ENCODE results near the gene CTNNBIP1.

CTNNBIP1 gene

GRCh38 chr1:9908871-9909233 lies 1.2 kb downstream of the CTNNBIP1 start:
- Histone ChIP-seq H3K4me2 (ENCODE audit: low read length, poor library complexity, severe bottlenecking) (peak overlapping the region; percentile 64), H2BK120ac (ENCODE audit: low read depth, low read length) (no peak overlapping the region), H3K23ac (ENCODE audit: low read length in 2 of 2) (no peak overlapping the region), H3K79me1 (replicated peaks; ENCODE audit: low read length, poor library complexity, severe bottlenecking) (peaks cover 5% of the 10 kb centered on the region), H4K8ac (ENCODE audit: low read length) (no peak overlapping the region), H3K14ac (ENCODE audit: low read length in 2 of 2) (no peak overlapping the region), H2BK12ac (ENCODE audit: low read length in 2 of 2) (no peak overlapping the region), H3K18ac (ENCODE audit: low read depth in 1 of 2, low read length in 2 of 2) (no peak overlapping the region), H3K4me3 (ENCODE audit: insufficient read depth in 1 of 2, low read depth in 1 of 2, low read length in 2 of 2) (peak overlapping the region in 1 of 2 experiments; percentile 92), H4K91ac (ENCODE audit: low read length) (no peak overlapping the region), H3K9ac (ENCODE audit: low read length) (peak overlapping the region; percentile 89), H2AK5ac (ENCODE audit: low read length, severe bottlenecking) (no peak overlapping the region), H3K27ac (ENCODE audit: low read length, poor library complexity, severe bottlenecking) (no peak overlapping the region), H2AFZ (ENCODE audit: low read depth, low read length) (no peak overlapping the region), H3K9me3 (ENCODE audit: control insufficient read depth, low read length) (no peaks in the 10 kb centered on the region), H2BK15ac (ENCODE audit: low read depth, poor library complexity, severe bottlenecking) (no peak overlapping the region), H3K27me3 (ENCODE audit: control insufficient read depth in 1 of 2, insufficient read depth in 1 of 2, low read length in 2 of 2) (no peaks in the 10 kb centered on the region), H3K36me3 (ENCODE audit: control insufficient read depth in 1 of 2, insufficient read depth in 2 of 2, low read depth in 1 of 2, low read length in 2 of 2) (no peaks in the 10 kb centered on the region), H2BK5ac (ENCODE audit: low read depth, low read length, poor library complexity, severe bottlenecking) (no peak overlapping the region), H3K4me1 (ENCODE audit: control insufficient read depth, insufficient read depth, low read depth, low read length) (peaks cover 13% of the 10 kb centered on the region), H3K4ac (ENCODE audit: low read depth in 1 of 2, low read length in 2 of 2) (no peak overlapping the region)
- 81% methylated on average over 2 of the region's 4 CpGs for WGBS
- no peak for DNase-seq

- Histone ChIP-seq H3K27ac (ENCODE audit: low read length, poor library complexity, severe bottlenecking) (no peak overlapping the region), H3K18ac (ENCODE audit: low read depth in 1 of 2, low read length in 2 of 2) (no peak overlapping the region), H3K4me1 (ENCODE audit: control insufficient read depth, insufficient read depth, low read depth, low read length) (peaks cover 13% of the 10 kb centered on the region), H3K14ac (ENCODE audit: low read length in 2 of 2) (no peak overlapping the region), H2BK120ac (ENCODE audit: low read depth, low read length) (no peak overlapping the region), H2BK12ac (ENCODE audit: low read length in 2 of 2) (no peak overlapping the region), H2BK15ac (ENCODE audit: low read depth, poor library complexity, severe bottlenecking) (no peak overlapping the region), H3K9ac (ENCODE audit: low read length) (no peak overlapping the region), H2AFZ (ENCODE audit: low read depth, low read length) (no peak overlapping the region), H3K4me3 (ENCODE audit: insufficient read depth in 1 of 2, low read depth in 1 of 2, low read length in 2 of 2) (no peak overlapping the region), H3K23ac (ENCODE audit: low read length in 2 of 2) (no peak overlapping the region), H2AK5ac (ENCODE audit: low read length, severe bottlenecking) (no peak overlapping the region), H3K4me2 (ENCODE audit: low read length, poor library complexity, severe bottlenecking) (no peak overlapping the region), H3K79me1 (replicated peaks; ENCODE audit: low read length, poor library complexity, severe bottlenecking) (peaks cover 14% of the 10 kb centered on the region), H3K9me3 (ENCODE audit: control insufficient read depth, low read length) (no peaks in the 10 kb centered on the region), H3K4ac (ENCODE audit: low read depth in 1 of 2, low read length in 2 of 2) (no peak overlapping the region), H4K8ac (ENCODE audit: low read length) (no peak overlapping the region), H3K36me3 (ENCODE audit: control insufficient read depth in 1 of 2, insufficient read depth in 2 of 2, low read depth in 1 of 2, low read length in 2 of 2) (no peaks in the 10 kb centered on the region), H3K27me3 (ENCODE audit: control insufficient read depth in 1 of 2, insufficient read depth in 1 of 2, low read length in 2 of 2) (no peaks in the 10 kb centered on the region), H2BK5ac (ENCODE audit: low read depth, low read length, poor library complexity, severe bottlenecking) (no peak overlapping the region), H4K91ac (ENCODE audit: low read length) (no peak overlapping the region)
- WGBS, result 90% methylated on average over 5 of the region's 5 CpGs
- no peak for DNase-seq
These were observed 2.6 kb downstream of the CTNNBIP1 start for GRCh38 chr1:9907441-9907840.

- DNase-seq, result no peak
- Histone ChIP-seq H3K9ac (ENCODE audit: low read length) (no peak overlapping the region), H4K8ac (ENCODE audit: low read length) (no peak overlapping the region), H2BK5ac (ENCODE audit: low read depth, low read length, poor library complexity, severe bottlenecking) (no peak overlapping the region), H2AK5ac (ENCODE audit: low read length, severe bottlenecking) (no peak overlapping the region), H3K27me3 (ENCODE audit: control insufficient read depth in 1 of 2, insufficient read depth in 1 of 2, low read length in 2 of 2) (no peaks in the 10 kb centered on the region), H3K36me3 (ENCODE audit: control insufficient read depth in 1 of 2, insufficient read depth in 2 of 2, low read depth in 1 of 2, low read length in 2 of 2) (peaks cover 0 to 4% of the 10 kb centered on the region in 2 experiments), H3K79me1 (replicated peaks; ENCODE audit: low read length, poor library complexity, severe bottlenecking) (peaks cover 23% of the 10 kb centered on the region), H3K9me3 (ENCODE audit: control insufficient read depth, low read length) (no peaks in the 10 kb centered on the region), H2BK12ac (ENCODE audit: low read length in 2 of 2) (no peak overlapping the region), H2BK120ac (ENCODE audit: low read depth, low read length) (no peak overlapping the region), H3K14ac (ENCODE audit: low read length in 2 of 2) (no peak overlapping the region), H3K27ac (ENCODE audit: low read length, poor library complexity, severe bottlenecking) (no peak overlapping the region), H3K4me1 (ENCODE audit: control insufficient read depth, insufficient read depth, low read depth, low read length) (peaks cover 16% of the 10 kb centered on the region), H3K4me2 (ENCODE audit: low read length, poor library complexity, severe bottlenecking) (no peak overlapping the region), H4K91ac (ENCODE audit: low read length) (no peak overlapping the region), H3K4me3 (ENCODE audit: insufficient read depth in 1 of 2, low read depth in 1 of 2, low read length in 2 of 2) (no peak overlapping the region), H3K23ac (ENCODE audit: low read length in 2 of 2) (no peak overlapping the region), H2BK15ac (ENCODE audit: low read depth, poor library complexity, severe bottlenecking) (no peak overlapping the region), H3K4ac (ENCODE audit: low read depth in 1 of 2, low read length in 2 of 2) (no peak overlapping the region), H2AFZ (ENCODE audit: low read depth, low read length) (no peak overlapping the region), H3K18ac (ENCODE audit: low read depth in 1 of 2, low read length in 2 of 2) (no peak overlapping the region)
- WGBS, result 96% methylated on average over 1 of the region's 2 CpGs
These were observed 3.6 kb downstream of the CTNNBIP1 start for GRCh38 chr1:9906466-9906865.

GRCh38 chr1:9905010-9905409 lies 5.1 kb downstream of the CTNNBIP1 start:
- Histone ChIP-seq H3K36me3 (ENCODE audit: control insufficient read depth in 1 of 2, insufficient read depth in 2 of 2, low read depth in 1 of 2, low read length in 2 of 2) (peaks cover 0 to 9% of the 10 kb centered on the region in 2 experiments), H3K27ac (ENCODE audit: low read length, poor library complexity, severe bottlenecking) (no peak overlapping the region), H3K4me2 (ENCODE audit: low read length, poor library complexity, severe bottlenecking) (peak overlapping the region; percentile 40), H2BK12ac (ENCODE audit: low read length in 2 of 2) (no peak overlapping the region), H2BK120ac (ENCODE audit: low read depth, low read length) (no peak overlapping the region), H2BK5ac (ENCODE audit: low read depth, low read length, poor library complexity, severe bottlenecking) (no peak overlapping the region), H3K4ac (ENCODE audit: low read depth in 1 of 2, low read length in 2 of 2) (no peak overlapping the region), H4K8ac (ENCODE audit: low read length) (no peak overlapping the region), H3K4me3 (ENCODE audit: insufficient read depth in 1 of 2, low read depth in 1 of 2, low read length in 2 of 2) (no peak overlapping the region), H3K23ac (ENCODE audit: low read length in 2 of 2) (no peak overlapping the region), H3K18ac (ENCODE audit: low read depth in 1 of 2, low read length in 2 of 2) (no peak overlapping the region), H3K79me1 (replicated peaks; ENCODE audit: low read length, poor library complexity, severe bottlenecking) (peaks cover 31% of the 10 kb centered on the region), H3K27me3 (ENCODE audit: control insufficient read depth in 1 of 2, insufficient read depth in 1 of 2, low read length in 2 of 2) (no peaks in the 10 kb centered on the region), H2AFZ (ENCODE audit: low read depth, low read length) (no peak overlapping the region), H2AK5ac (ENCODE audit: low read length, severe bottlenecking) (no peak overlapping the region), H3K9me3 (ENCODE audit: control insufficient read depth, low read length) (no peaks in the 10 kb centered on the region), H3K9ac (ENCODE audit: low read length) (no peak overlapping the region), H3K4me1 (ENCODE audit: control insufficient read depth, insufficient read depth, low read depth, low read length) (peaks cover 23% of the 10 kb centered on the region), H3K14ac (ENCODE audit: low read length in 2 of 2) (no peak overlapping the region), H4K91ac (ENCODE audit: low read length) (no peak overlapping the region), H2BK15ac (ENCODE audit: low read depth, poor library complexity, severe bottlenecking) (no peak overlapping the region)
- peak; percentile 40 for DNase-seq
- WGBS, result 92% methylated on average over 4 of the region's 4 CpGs
